Fibroblast of mammary gland (primary cell): ENCODE results near the gene TMSB4X.
A peak's percentile ranks its signal among the peaks of the same experiment; 100 is the strongest.

Experiments
- DNase-seq: peaks from one replicate; pipeline ENCODE4 v3.0.0-alpha.2; 2010; ENCODE audit warnings: low read depth
- H3K4me3 ChIP-seq: 2 replicates; pipeline ENCODE4 v1.5.1; 2011; ENCODE audit warnings: low read depth, mild to moderate bottlenecking, low read length, moderate library complexity; ENCODE audit not compliant: control insufficient read depth
- CTCF ChIP-seq: conservative IDR thresholded peaks from 2 replicates; pipeline ENCODE4 v1.5.1; 2011; ENCODE audit warnings: low read depth, low read length, inconsistent platforms; ENCODE audit not compliant: control insufficient read depth, insufficient read depth

TMSB4X gene

DNA sequence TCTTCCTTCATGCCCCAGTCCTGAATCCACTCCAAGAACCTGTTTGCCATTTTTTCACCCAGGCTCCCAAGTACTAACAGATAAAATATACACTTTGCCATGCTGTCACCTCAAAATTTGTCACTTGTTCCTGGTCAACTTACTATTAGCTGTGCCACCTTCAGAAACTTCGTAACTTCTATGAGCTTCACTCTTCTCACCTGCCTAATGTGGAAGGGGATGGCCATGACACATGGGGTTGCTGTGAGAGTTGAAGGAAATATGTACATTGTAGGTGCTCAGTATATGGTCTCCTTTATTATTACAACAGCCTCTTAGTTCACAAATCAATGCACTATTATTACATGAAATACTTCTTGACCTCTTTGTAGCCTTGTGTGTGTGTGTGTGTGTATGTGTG lies 10.4 kb downstream of the TMSB4X start:
- H3K4me3 ChIP-seq: no peak overlapping the region
- no peak for TF ChIP-seq CTCF
- no peak for DNase-seq

DNA sequence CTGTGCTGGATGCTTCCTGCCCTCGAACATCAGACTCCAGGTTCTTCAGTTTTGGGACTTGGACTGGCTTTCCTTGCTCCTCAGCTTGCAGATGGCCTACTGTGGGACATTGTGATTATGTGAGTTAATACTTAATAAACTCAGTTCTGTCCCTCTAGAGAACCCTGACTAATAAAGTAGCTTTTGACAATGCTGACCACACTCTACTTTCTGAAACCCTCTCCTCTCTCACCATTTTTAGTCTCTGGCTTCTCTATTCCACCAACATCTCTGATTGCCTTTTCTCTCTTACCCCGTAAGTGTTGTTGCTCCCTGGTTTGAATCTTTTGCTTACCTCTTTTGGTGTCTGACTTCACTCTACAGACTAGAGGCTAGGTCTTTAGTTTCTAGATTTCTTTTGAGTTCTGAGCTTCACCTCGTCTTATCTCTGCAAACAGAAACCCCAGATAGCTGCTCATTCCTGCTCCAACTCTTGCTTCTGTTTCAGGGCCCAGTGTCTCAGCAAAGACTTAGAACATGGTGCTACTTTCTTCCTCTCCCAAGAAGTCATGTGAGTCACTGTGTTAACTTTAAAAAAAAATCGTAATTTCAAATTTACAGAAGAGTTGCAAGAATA lies 11.4 kb downstream of the TMSB4X start:
- no peak for DNase-seq
- no peak for TF ChIP-seq CTCF
- no peak overlapping the region for H3K4me3 ChIP-seq

GRCh38 chrX:12986886-12987285 lies 12.0 kb downstream of the TMSB4X start:
- H3K4me3 ChIP-seq: no peak overlapping the region
- no peak for DNase-seq
- TF ChIP-seq CTCF: no peak

- no peak overlapping the region for H3K4me3 ChIP-seq
- no peak for TF ChIP-seq CTCF
- no peak for DNase-seq
These were observed 12.4 kb downstream of the TMSB4X start for GRCh38 chrX:12987340-12987739.

DNA sequence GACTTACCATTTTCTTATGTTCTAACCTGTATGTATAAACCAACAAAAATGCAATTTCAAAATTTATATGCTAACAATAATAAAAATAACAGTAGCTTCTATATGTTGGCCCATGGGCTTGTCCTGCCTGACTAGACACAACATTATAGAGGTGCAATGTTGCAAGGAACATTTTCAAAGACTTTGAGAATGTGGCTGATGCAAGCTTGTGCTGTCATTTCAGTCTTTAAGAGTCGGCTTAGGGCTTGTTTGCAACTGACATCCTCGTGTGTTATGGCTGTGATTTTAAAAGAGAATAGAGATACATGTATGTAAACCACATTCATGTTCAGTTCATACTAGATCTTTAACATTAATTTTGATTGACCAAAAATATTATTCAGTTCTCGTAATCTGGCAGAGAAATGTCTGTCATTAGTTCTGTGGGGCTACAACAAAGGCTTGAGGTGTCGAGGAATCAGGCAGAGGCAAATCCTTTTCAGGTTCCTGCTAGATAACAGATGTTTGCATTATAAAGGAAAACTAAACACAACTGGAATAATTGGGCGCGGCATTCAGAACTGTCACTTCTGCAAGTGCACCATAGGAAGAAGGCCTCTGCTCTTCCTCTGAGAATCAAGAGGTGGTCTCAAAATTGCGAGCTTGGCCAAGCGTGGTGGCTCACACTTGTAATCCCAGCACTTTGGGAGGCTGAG lies 13.1 kb downstream of the TMSB4X start:
- no peak for TF ChIP-seq CTCF

GRCh38 chrX:12988797-12989196 lies 13.9 kb downstream of the TMSB4X start:
- peak; percentile 63 for DNase-seq
- no peak overlapping the region for H3K4me3 ChIP-seq
- TF ChIP-seq CTCF: no peak

More for the DNA sequence above, 13.1 kb downstream of the TMSB4X start:
- no peak overlapping the region for H3K4me3 ChIP-seq
- DNase-seq: no peak
